ENCODE measurements around the gene CUL3.

GRCh38 chr2:224457408-224458096 is 127.6 kb downstream of the CUL3 start:
- TF ChIP-seq CTCF (IDR thresholded peaks at IDR 0.05) (no peak), POLR2AphosphoS5 (IDR thresholded peaks at IDR 0.05; ENCODE audit: low read depth, low read length) (no peak), TCF7L2 (IDR thresholded peaks at IDR 0.05; ENCODE audit: low read depth, low read length) (no peak), REST (IDR thresholded peaks at IDR 0.05; ENCODE audit: insufficient read depth in 1 of 2, low read depth in 2 of 2, low read length in 1 of 2) (no peak), SIN3A (IDR thresholded peaks at IDR 0.05; ENCODE audit: borderline replicate concordance, insufficient read depth, low read depth, low read length) (no peak)
